ENCODE results near the gene MRPL10. TPM values are rescaled to one million over a fixed set of nuclear protein-coding genes. Genes with fewer than 3 reads are reported as not detected.

The MRPL10 gene
- total RNA-seq, 6 experiments from 2014 or later: 39.4 to 48.0 (median 43.7) TPM

GRCh38 chr17:47806026-47806912 is 25.1 kb downstream of the MRPL10 start:
- no peak for DNase-seq
- H3K36me3 Mint-ChIP-seq (ENCODE audit: low read depth): peaks cover 12% of the 10 kb centered on the region
- no peak for TF ChIP-seq CTCF (IDR thresholded peaks at IDR 0.05)
- peaks cover 16% of the 10 kb centered on the region for H3K4me1 Mint-ChIP-seq (ENCODE audit: low read depth)
- H3K9me3 Mint-ChIP-seq: no peaks in the 10 kb centered on the region
- H3K27ac Mint-ChIP-seq: no peak overlapping the region
- H3K4me3 Mint-ChIP-seq: no peak overlapping the region
- peaks cover 17% of the 10 kb centered on the region for H3K27me3 Mint-ChIP-seq (ENCODE audit: insufficient read depth)

- Mint-ChIP-seq H3K4me1 (ENCODE audit: low read depth) (no peaks in the 10 kb centered on the region), H3K27ac (no peak overlapping the region), H3K4me3 (no peak overlapping the region), H3K9me3 (no peaks in the 10 kb centered on the region), H3K27me3 (ENCODE audit: insufficient read depth) (peaks cover 16% of the 10 kb centered on the region), H3K36me3 (ENCODE audit: low read depth) (peaks cover 12% of the 10 kb centered on the region)
- no peak for DNase-seq
- TF ChIP-seq CTCF (IDR thresholded peaks at IDR 0.05): no peak
These were observed 26.9 kb downstream of the MRPL10 start for GRCh38 chr17:47804461-47804860.

GRCh38 chr17:47803751-47804150 is 27.6 kb downstream of the MRPL10 start:
- no peak overlapping the region for H3K4me3 Mint-ChIP-seq
- no peaks in the 10 kb centered on the region for H3K4me1 Mint-ChIP-seq (ENCODE audit: low read depth)
- DNase-seq: no peak
- H3K27me3 Mint-ChIP-seq (ENCODE audit: insufficient read depth): peaks cover 16% of the 10 kb centered on the region
- H3K27ac Mint-ChIP-seq: no peak overlapping the region
- H3K9me3 Mint-ChIP-seq: no peaks in the 10 kb centered on the region
- TF ChIP-seq CTCF (IDR thresholded peaks at IDR 0.05): no peak
- peaks cover 12% of the 10 kb centered on the region for H3K36me3 Mint-ChIP-seq (ENCODE audit: low read depth)

- H3K27ac Mint-ChIP-seq: no peak overlapping the region
These were observed 28.1 kb downstream of the MRPL10 start for GRCh38 chr17:47803201-47803600.

GRCh38 chr17:47802341-47803022 is 28.9 kb downstream of the MRPL10 start:
- TF ChIP-seq CTCF (IDR thresholded peaks at IDR 0.05): peak; percentile 71
- H3K36me3 Mint-ChIP-seq (ENCODE audit: low read depth): peaks cover 8% of the 10 kb centered on the region
- peaks cover 15% of the 10 kb centered on the region for H3K27me3 Mint-ChIP-seq (ENCODE audit: insufficient read depth)
- H3K27ac Mint-ChIP-seq: no peak overlapping the region
- DNase-seq: peak; percentile 33
- no peak overlapping the region for H3K4me3 Mint-ChIP-seq
- H3K4me1 Mint-ChIP-seq (ENCODE audit: low read depth): no peaks in the 10 kb centered on the region
- no peaks in the 10 kb centered on the region for H3K9me3 Mint-ChIP-seq

More at GRCh38 chr17:47803201-47803600, 28.1 kb downstream of the MRPL10 start:
- Mint-ChIP-seq H3K9me3 (no peaks in the 10 kb centered on the region), H3K4me3 (no peak overlapping the region), H3K4me1 (ENCODE audit: low read depth) (no peaks in the 10 kb centered on the region), H3K36me3 (ENCODE audit: low read depth) (peaks cover 12% of the 10 kb centered on the region), H3K27me3 (ENCODE audit: insufficient read depth) (peaks cover 16% of the 10 kb centered on the region)
- no peak for TF ChIP-seq CTCF (IDR thresholded peaks at IDR 0.05)
- no peak for DNase-seq
